Right atrium auricular region (tissue), 2 donors: ENCODE data around the gene BCL2. TPM values are rescaled to one million over a fixed set of nuclear protein-coding genes. Genes with fewer than 3 reads are reported as not detected.
A peak's percentile ranks its signal among the peaks of the same experiment; 100 is the strongest.

ENCODE experiments used
- DNase-seq: peaks from one replicate; pipeline ENCODE4 v3.0.0-alpha.2; 2019; ENCODE audit warnings: low spot score
- H3K27ac ChIP-seq, 2 donors: fragments of 200-600 bp; sonication (generic); 1 replicate in 1 of 2; 2 replicates in 1 of 2; pipeline ENCODE4 v1.5.1; 2016 to 2019
- H3K27me3 ChIP-seq, 2 donors: fragments of 200-600 bp; sonication (generic); one replicate each; pipeline versions ENCODE4 v1.5.1 to v1.6.0; 2017 to 2019
- H3K36me3 ChIP-seq: fragments of 200-600 bp; sonication (generic); one replicate; pipeline ENCODE4 v1.5.1; 2016
- H3K4me1 ChIP-seq, 2 donors: fragments of 200-600 bp; sonication (generic); one replicate each; pipeline versions ENCODE4 v1.5.1 to v1.6.0; 2017 to 2019
- H3K4me3 ChIP-seq, 2 donors: fragments of 200-600 bp; sonication (generic); 1 replicate in 1 of 2; 2 replicates in 1 of 2; pipeline ENCODE4 v1.5.1; 2017 to 2019; ENCODE audit warnings: mild to moderate bottlenecking in 1 of 2, moderate library complexity in 1 of 2
- H3K9me3 ChIP-seq, 2 donors: fragments of 200-600 bp; sonication (generic); one replicate each; pipeline ENCODE4 v1.5.1; 2019
- total RNA-seq, 2 donors: library from RNA; depleted of rRNA; stranded (reverse); fragments of >200 nt; gene quantifications; one replicate each; pipeline ENCODE4 v1.1.0, GENCODE V29; 2016
- TF ChIP-seq, protein P1 (sequence below), 2 donors: fragments of 200-600 bp; sonication (generic); IDR thresholded peaks; one replicate each; pipeline ENCODE4 v1.5.1; 2019; ENCODE audit warnings: antibody characterized with exemption in 2 of 2

Gene BCL2
- total RNA-seq, 2 donors from 2014 or later = 6.5 to 8.0 TPM

DNA sequence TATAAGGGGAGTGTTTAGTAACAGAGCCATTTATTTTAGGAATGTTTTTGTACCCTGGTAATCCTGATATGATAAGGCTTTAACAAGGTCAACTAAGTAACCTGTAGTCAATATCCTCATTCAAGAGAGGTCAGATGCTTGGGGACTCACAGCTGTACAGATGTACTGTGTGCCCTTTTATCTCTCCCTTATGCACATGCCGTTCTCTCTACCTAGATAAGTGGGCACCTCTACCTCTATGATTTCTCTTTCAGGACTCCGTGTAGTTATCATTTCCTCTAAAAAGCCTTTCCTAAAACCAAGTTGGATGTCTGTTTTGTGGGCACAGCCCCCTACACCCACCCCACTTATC lies 132.4 kb downstream of the BCL2 start:
- no peaks in the 10 kb centered on the region for H3K27me3 ChIP-seq
- no peak overlapping the region for H3K4me3 ChIP-seq
- H3K9me3 ChIP-seq = no peaks in the 10 kb centered on the region
- no peak for DNase-seq
- peaks cover 0 to 31% of the 10 kb centered on the region in 2 donors for H3K4me1 ChIP-seq
- no peaks in the 10 kb centered on the region for H3K36me3 ChIP-seq
- TF ChIP-seq, protein P1, sequence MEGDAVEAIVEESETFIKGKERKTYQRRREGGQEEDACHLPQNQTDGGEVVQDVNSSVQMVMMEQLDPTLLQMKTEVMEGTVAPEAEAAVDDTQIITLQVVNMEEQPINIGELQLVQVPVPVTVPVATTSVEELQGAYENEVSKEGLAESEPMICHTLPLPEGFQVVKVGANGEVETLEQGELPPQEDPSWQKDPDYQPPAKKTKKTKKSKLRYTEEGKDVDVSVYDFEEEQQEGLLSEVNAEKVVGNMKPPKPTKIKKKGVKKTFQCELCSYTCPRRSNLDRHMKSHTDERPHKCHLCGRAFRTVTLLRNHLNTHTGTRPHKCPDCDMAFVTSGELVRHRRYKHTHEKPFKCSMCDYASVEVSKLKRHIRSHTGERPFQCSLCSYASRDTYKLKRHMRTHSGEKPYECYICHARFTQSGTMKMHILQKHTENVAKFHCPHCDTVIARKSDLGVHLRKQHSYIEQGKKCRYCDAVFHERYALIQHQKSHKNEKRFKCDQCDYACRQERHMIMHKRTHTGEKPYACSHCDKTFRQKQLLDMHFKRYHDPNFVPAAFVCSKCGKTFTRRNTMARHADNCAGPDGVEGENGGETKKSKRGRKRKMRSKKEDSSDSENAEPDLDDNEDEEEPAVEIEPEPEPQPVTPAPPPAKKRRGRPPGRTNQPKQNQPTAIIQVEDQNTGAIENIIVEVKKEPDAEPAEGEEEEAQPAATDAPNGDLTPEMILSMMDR (IDR thresholded peaks at IDR 0.05) = no peak
- peak overlapping the region in 1 of 2 donors; percentile 31 for H3K27ac ChIP-seq

DNA sequence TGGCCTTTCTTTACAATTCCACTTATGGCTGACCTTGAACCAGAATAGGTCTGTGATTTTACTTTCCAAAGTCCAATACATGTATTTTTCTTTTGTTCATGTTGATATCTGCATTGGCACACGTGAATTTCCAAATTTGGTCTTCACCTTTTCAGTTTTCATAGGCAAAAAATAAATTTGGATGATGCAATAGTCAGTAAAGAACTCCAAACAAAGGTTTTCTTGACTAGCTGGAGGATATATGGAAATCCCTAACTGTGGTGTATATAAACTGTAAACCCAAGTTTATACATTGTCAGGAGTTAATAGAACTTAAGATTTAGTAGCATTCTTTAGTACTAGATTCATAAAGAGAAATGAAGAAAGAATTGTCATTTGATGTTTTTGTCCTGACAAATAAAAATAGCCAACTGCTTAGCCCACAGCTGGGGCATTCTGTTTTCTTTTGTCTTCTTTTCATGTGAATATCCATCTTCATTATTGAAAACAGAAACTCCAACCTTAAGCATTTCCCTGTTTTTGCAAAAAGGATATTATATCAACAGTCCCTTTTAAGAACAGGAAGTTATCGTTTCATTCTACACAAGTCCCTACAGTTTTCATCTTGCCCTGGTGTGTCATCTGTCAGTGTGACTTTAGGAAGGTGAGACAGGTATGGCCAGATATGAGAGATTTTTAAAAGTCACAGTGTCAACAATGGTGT lies 132.9 kb downstream of the BCL2 start:
- H3K4me1 ChIP-seq = peaks cover 0 to 37% of the 10 kb centered on the region in 2 donors
- DNase-seq = no peak
- H3K4me3 ChIP-seq = no peak overlapping the region
- H3K27ac ChIP-seq = peak overlapping the region in 1 of 2 donors; percentile 31
- no peaks in the 10 kb centered on the region for H3K27me3 ChIP-seq
- H3K9me3 ChIP-seq = no peaks in the 10 kb centered on the region
- TF ChIP-seq, protein P1 (IDR thresholded peaks at IDR 0.05) = no peak
- H3K36me3 ChIP-seq = no peaks in the 10 kb centered on the region

DNA sequence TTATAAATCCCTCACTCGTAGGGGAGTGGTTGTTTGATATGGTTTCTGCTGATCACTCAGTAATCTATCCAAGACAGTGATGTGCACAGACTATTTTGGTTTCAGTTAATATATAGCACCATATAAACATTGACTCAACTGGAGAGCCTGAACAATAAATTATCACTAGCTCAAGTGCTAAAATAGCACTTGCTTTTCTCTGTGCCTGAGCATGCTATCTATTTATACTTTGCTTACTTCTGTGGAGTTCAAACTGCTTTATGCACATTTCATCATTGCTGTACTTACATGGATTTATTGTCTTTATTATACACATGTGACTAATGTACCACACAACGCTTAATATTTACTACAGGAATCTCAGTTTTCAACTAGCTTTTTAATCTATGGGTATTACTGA lies 133.6 kb downstream of the BCL2 start:
- H3K9me3 ChIP-seq = no peaks in the 10 kb centered on the region
- no peak overlapping the region for H3K4me3 ChIP-seq
- TF ChIP-seq, protein P1 (IDR thresholded peaks at IDR 0.05) = no peak
- no peaks in the 10 kb centered on the region for H3K27me3 ChIP-seq
- H3K4me1 ChIP-seq = peaks cover 0 to 38% of the 10 kb centered on the region in 2 donors
- no peak for DNase-seq
- H3K27ac ChIP-seq = peak overlapping the region in 1 of 2 donors; percentile 31
- no peaks in the 10 kb centered on the region for H3K36me3 ChIP-seq

- H3K27ac ChIP-seq = no peak overlapping the region
Measured at GRCh38 chr18:63183952-63184770, 135.4 kb downstream of the BCL2 start.

GRCh38 chr18:63183378-63183777 lies 136.2 kb downstream of the BCL2 start:
- Histone ChIP-seq H3K36me3 (no peaks in the 10 kb centered on the region), H3K9me3 (no peaks in the 10 kb centered on the region), H3K27me3 (no peaks in the 10 kb centered on the region), H3K4me1 (peaks cover 0 to 44% of the 10 kb centered on the region in 2 donors), H3K27ac (no peak overlapping the region), H3K4me3 (no peak overlapping the region)
- TF ChIP-seq, protein P1 (IDR thresholded peaks at IDR 0.05) = no peak
- no peak for DNase-seq

More at GRCh38 chr18:63183952-63184770, 135.4 kb downstream of the BCL2 start:
- TF ChIP-seq, protein P1 (IDR thresholded peaks at IDR 0.05) = no peak
- no peaks in the 10 kb centered on the region for H3K27me3 ChIP-seq
- H3K4me1 ChIP-seq = peaks cover 0 to 36% of the 10 kb centered on the region in 2 donors
- no peaks in the 10 kb centered on the region for H3K9me3 ChIP-seq
- H3K36me3 ChIP-seq = no peaks in the 10 kb centered on the region
- no peak overlapping the region for H3K4me3 ChIP-seq
- DNase-seq = no peak
